ENCODE data around the gene BCR.

BCR gene

GRCh38 chr22:23266780-23267179 is 86.5 kb downstream of the BCR start:
- no peak for DNase-seq

GRCh38 chr22:23267226-23268043 is 87.1 kb downstream of the BCR start:
- DNase-seq: no peak

GRCh38 chr22:23268139-23268712 is 87.9 kb downstream of the BCR start:
- peak; percentile 29 for DNase-seq

GRCh38 chr22:23268877-23269276 is 88.6 kb downstream of the BCR start:
- no peak for DNase-seq

- peak; percentile 37 for DNase-seq
Measured at GRCh38 chr22:23269441-23270211, 89.3 kb downstream of the BCR start.

- peak; percentile 73 for DNase-seq
Measured at GRCh38 chr22:23270212-23270733, 90.0 kb downstream of the BCR start.

- no peak for DNase-seq
Measured at GRCh38 chr22:23270798-23271596, 90.7 kb downstream of the BCR start.

GRCh38 chr22:23271597-23271908 is 91.2 kb downstream of the BCR start:
- DNase-seq: no peak

GRCh38 chr22:23272371-23272770 is 92.1 kb downstream of the BCR start:
- DNase-seq: no peak

- no peak for DNase-seq
Measured at GRCh38 chr22:23272834-23273233, 92.5 kb downstream of the BCR start.

GRCh38 chr22:23273445-23274145 is 93.3 kb downstream of the BCR start:
- DNase-seq: no peak

- no peak for DNase-seq
Measured at GRCh38 chr22:23274146-23274526, 93.8 kb downstream of the BCR start.

GRCh38 chr22:23274891-23275694 is 94.8 kb downstream of the BCR start:
- no peak for DNase-seq

GRCh38 chr22:23275751-23276150 is 95.4 kb downstream of the BCR start:
- no peak for DNase-seq

- DNase-seq: no peak
Measured at GRCh38 chr22:23276656-23277582, 96.6 kb downstream of the BCR start.

- no peak for DNase-seq
Measured at GRCh38 chr22:23277583-23278295, 97.4 kb downstream of the BCR start.

GRCh38 chr22:23278883-23279675 is 98.8 kb downstream of the BCR start:
- peak; percentile 74 for DNase-seq

GRCh38 chr22:23279781-23280180 is 99.5 kb downstream of the BCR start:
- no peak for DNase-seq

Measured in DMS79 (cell line).